PC-3 (cell line): ENCODE measurements around the gene CDC6. TPM values are rescaled to one million over a fixed set of nuclear protein-coding genes. Genes with fewer than 3 reads are reported as not detected.

ENCODE experiments used
- ATAC-seq: fragments of 200-7000 bp; cut with Tn5 transposase; 2 replicates; pipeline ENCODE4 v1.9.1; 2020; ENCODE audit warnings: mild to moderate bottlenecking, moderate library complexity
- BruUV-seq: library from RNA; stranded (reverse); fragments of 400-500 nt; replicated peaks from 2 replicates; lab custom pipeline; 2021; lab: Mats Ljungman, UMichigan
- CTCF ChIA-PET: fragments of 300-600 bp; sonication (Branson Sonifier 250); formaldehyde crosslinking; loops from one replicate; lab custom pipeline; 2022; ENCODE audit warnings: antibody characterized with exemption; lab: Charles Lee
- POLR2A ChIA-PET: fragments of 300-600 bp; sonication (Branson Sonifier 250); formaldehyde crosslinking; loops from one replicate; lab custom pipeline; 2022; ENCODE audit warnings: antibody characterized with exemption; ENCODE audit not compliant: unreplicated experiment; lab: Charles Lee
- DNase-seq: peaks from one replicate; pipeline ENCODE4 v3.0.0-alpha.2; 2015
- H2AFZ ChIP-seq: fragments of 300-600 bp; sonication (generic); 2 replicates; pipeline ENCODE4 v1.6.0; 2016; ENCODE audit warnings: antibody characterized with exemption, low read length
- H3F3A ChIP-seq: fragments of 300-600 bp; sonication (generic); one replicate; pipeline ENCODE4 v1.6.0; 2017; ENCODE audit warnings: antibody characterized with exemption, low read length, control low read depth, mild to moderate bottlenecking; ENCODE audit not compliant: unreplicated experiment
- H3K27ac ChIP-seq: fragments of 300-600 bp; sonication (generic); 2 replicates; pipeline ENCODE4 v1.5.1; 2016; ENCODE audit warnings: mild to moderate bottlenecking, low read length
- H3K27me3 ChIP-seq: fragments of 300-600 bp; sonication (generic); 2 replicates; pipeline ENCODE4 v1.6.1; 2016; ENCODE audit warnings: low read length, mixed read lengths
- H3K36me3 ChIP-seq: fragments of 300-600 bp; sonication (generic); 2 replicates; pipeline ENCODE4 v1.6.1; 2016; ENCODE audit warnings: low read depth, mixed run types, low read length, mixed read lengths
- H3K4me1 ChIP-seq: fragments of 300-600 bp; sonication (generic); 2 replicates; pipeline ENCODE4 v1.5.1; 2016; ENCODE audit warnings: low read length; ENCODE audit not compliant: insufficient read depth
- H3K4me2 ChIP-seq: fragments of 300-600 bp; sonication (generic); 2 replicates; pipeline ENCODE4 v1.6.0; 2016; ENCODE audit warnings: low read length
- H3K4me3 ChIP-seq: fragments of 300-600 bp; sonication (generic); 2 replicates; pipeline ENCODE4 v1.5.1; 2016; ENCODE audit warnings: mild to moderate bottlenecking, low read length, mixed read lengths
- H3K79me2 ChIP-seq: fragments of 300-600 bp; sonication (generic); 2 replicates; pipeline ENCODE4 v1.6.1; 2017; ENCODE audit warnings: low read length, mixed read lengths
- H3K9ac ChIP-seq: fragments of 300-600 bp; sonication (generic); 2 replicates; pipeline ENCODE4 v1.6.0; 2016; ENCODE audit warnings: mild to moderate bottlenecking, low read length
- H3K9me2 ChIP-seq: fragments of 300-600 bp; sonication (generic); replicated peaks from 2 replicates; pipeline ENCODE4 v1.6.1; 2016; ENCODE audit warnings: mixed run types, low read length, mixed read lengths
- H3K9me3 ChIP-seq: fragments of 300-600 bp; sonication (generic); 2 replicates; pipeline ENCODE4 v1.6.1; 2016; ENCODE audit warnings: low read length, mixed read lengths
- H4K20me1 ChIP-seq: fragments of 300-600 bp; sonication (generic); 2 replicates; pipeline ENCODE4 v1.6.1; 2016; ENCODE audit warnings: low read length, mixed read lengths
- EZH2 ChIP-seq: fragments of 300-600 bp; sonication (generic); IDR thresholded peaks from one replicate; pipeline ENCODE4 v1.6.1; 2017; ENCODE audit warnings: antibody characterized with exemption, mild to moderate bottlenecking, low read length; ENCODE audit not compliant: unreplicated experiment
- EZH2phosphoT487 ChIP-seq: fragments of 300-600 bp; sonication (generic); IDR thresholded peaks from 2 replicates; pipeline ENCODE4 v1.6.1; 2018; ENCODE audit warnings: mild to moderate bottlenecking, antibody characterized with exemption, low read length, borderline replicate concordance
- intact Hi-C: fragments of 100-400 bp; cut with micrococcal nuclease; formaldehyde crosslinking; loops from 2 replicates; pipeline ENCODE4 v1.9.0; 2023
- total RNA-seq: library from RNA; depleted of rRNA; stranded (reverse); fragments of >200 nt; gene quantifications from 2 replicates; pipeline ENCODE4 v1.2.3, GENCODE V29; 2014
- TF ChIP-seq, protein P1 (sequence below): fragments of 300-600 bp; sonication (generic); conservative IDR thresholded peaks from 2 replicates; pipeline ENCODE4 v1.5.1; 2017; ENCODE audit warnings: antibody characterized with exemption, low read depth, mild to moderate bottlenecking, low read length

Gene CDC6
- total RNA-seq, 1 experiment from 2014 or later, result 48.9 TPM

DNA sequence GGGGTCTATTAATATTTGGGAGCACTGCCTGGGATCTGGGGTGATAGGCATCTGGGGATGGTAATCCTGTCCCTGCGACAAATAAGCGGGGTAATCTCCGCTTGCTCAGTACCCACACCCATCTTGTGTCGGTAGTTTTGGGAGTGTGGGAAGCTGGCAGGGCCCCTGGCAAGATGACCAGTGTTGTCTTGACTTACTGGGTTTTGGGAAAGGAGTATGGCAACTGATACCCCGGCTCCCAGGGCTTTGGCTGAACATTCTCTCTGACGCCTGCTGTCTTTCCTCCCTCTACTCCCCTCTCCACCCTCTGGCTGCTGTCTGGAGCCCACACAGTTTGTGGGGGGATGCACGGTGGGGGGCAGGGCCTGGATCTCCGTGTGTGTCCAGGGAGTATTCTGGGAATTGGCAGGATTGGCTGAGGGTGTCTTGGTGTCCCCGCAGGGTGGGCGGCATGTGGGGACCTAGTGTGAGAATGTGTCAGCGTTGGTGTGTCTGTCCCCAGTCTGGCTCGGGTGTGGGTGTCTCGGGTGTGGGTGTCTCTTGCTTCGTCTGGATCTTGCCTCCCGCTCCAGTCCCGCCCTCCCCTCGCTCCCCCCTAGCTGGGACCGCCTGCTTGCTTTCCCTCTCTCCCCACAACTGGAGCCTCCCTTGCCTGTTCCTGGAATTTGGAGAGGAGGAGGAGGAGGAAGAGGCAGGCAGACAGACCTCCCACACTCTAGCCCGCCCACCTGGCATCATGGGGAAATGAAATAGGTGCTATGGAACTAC, 33.3 kb downstream of the CDC6 start:
- intact Hi-C loops, result no loop called here
- H3K4me3 ChIP-seq, result peak overlapping the region; percentile 99; the same call in 1 of the 2 replicates
- H3K9me2 ChIP-seq, result no peaks in the 10 kb centered on the region
- peaks cover 80% of the 10 kb centered on the region for H3K79me2 ChIP-seq
- no peaks in the 10 kb centered on the region for H3K27me3 ChIP-seq
- peaks cover 10% of the 10 kb centered on the region; the same call in 1 of the 2 replicates for H4K20me1 ChIP-seq
- H2AFZ ChIP-seq, result no peak overlapping the region
- no peak for TF ChIP-seq EZH2
- TF ChIP-seq, protein P1, sequence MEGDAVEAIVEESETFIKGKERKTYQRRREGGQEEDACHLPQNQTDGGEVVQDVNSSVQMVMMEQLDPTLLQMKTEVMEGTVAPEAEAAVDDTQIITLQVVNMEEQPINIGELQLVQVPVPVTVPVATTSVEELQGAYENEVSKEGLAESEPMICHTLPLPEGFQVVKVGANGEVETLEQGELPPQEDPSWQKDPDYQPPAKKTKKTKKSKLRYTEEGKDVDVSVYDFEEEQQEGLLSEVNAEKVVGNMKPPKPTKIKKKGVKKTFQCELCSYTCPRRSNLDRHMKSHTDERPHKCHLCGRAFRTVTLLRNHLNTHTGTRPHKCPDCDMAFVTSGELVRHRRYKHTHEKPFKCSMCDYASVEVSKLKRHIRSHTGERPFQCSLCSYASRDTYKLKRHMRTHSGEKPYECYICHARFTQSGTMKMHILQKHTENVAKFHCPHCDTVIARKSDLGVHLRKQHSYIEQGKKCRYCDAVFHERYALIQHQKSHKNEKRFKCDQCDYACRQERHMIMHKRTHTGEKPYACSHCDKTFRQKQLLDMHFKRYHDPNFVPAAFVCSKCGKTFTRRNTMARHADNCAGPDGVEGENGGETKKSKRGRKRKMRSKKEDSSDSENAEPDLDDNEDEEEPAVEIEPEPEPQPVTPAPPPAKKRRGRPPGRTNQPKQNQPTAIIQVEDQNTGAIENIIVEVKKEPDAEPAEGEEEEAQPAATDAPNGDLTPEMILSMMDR, result no peak
- TF ChIP-seq EZH2phosphoT487, result no peak
- H3K9me3 ChIP-seq, result no peaks in the 10 kb centered on the region
- H3K36me3 ChIP-seq, result no peaks in the 10 kb centered on the region
- no peak overlapping the region for H3K9ac ChIP-seq
- no peaks in the 10 kb centered on the region for H3F3A ChIP-seq
- DNase-seq (no peak), ATAC-seq (no peak)
- CTCF ChIA-PET, result no interaction called here
- H3K27ac ChIP-seq, result no peak overlapping the region
- H3K4me2 ChIP-seq, result peak overlapping the region; percentile 93
- peaks cover 58% of the 10 kb centered on the region for H3K4me1 ChIP-seq
- no TSS peak for BruUV-seq
- POLR2A ChIA-PET, result no interaction called here

DNA sequence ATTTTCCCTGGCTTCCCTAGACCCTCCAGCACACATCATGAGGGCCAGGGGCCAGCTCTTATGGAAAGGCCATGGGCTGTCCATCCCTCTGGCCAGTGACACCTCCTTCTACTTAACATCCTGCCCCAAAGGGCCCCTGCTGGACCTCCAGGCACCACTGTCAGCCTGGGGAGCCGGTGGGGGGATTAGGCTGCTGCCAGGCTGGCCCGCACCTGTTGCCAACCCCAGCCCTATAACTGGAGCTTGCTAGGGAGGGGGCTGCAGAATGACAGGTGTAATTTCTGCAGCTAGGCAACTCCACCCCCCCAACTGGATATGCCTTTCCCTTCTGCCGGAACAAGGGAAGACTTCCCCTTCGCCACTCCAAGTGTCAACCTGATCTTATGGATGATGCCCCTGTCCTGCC, 33.8 kb downstream of the CDC6 start:
- Histone ChIP-seq H2AFZ (no peak overlapping the region), H3K4me1 (peaks cover 52% of the 10 kb centered on the region), H3K9ac (peak overlapping the region; percentile 62), H3K27ac (peak overlapping the region; percentile 84; the same call in 1 of the 2 replicates), H3F3A (no peaks in the 10 kb centered on the region), H4K20me1 (peaks cover 10% of the 10 kb centered on the region; the same call in 1 of the 2 replicates), H3K4me2 (peak overlapping the region; percentile 77), H3K4me3 (peak overlapping the region; percentile 53), H3K36me3 (no peaks in the 10 kb centered on the region), H3K9me2 (no peaks in the 10 kb centered on the region), H3K27me3 (no peaks in the 10 kb centered on the region), H3K9me3 (no peaks in the 10 kb centered on the region), H3K79me2 (peaks cover 86% of the 10 kb centered on the region)
- ATAC-seq (no peak), DNase-seq (no peak)
- ChIA-PET POLR2A (interaction anchor here (0.6 kb wide), 1 partner anchor 37 kb away, joined by 3 read pairs; no protein-coding TSS in a partner anchor), CTCF (no interaction called here)
- TF ChIP-seq EZH2phosphoT487 (no peak), EZH2 (no peak)
- TF ChIP-seq, protein P1, result no peak
- intact Hi-C loops, result no loop called here
- BruUV-seq, result no TSS peak

DNA sequence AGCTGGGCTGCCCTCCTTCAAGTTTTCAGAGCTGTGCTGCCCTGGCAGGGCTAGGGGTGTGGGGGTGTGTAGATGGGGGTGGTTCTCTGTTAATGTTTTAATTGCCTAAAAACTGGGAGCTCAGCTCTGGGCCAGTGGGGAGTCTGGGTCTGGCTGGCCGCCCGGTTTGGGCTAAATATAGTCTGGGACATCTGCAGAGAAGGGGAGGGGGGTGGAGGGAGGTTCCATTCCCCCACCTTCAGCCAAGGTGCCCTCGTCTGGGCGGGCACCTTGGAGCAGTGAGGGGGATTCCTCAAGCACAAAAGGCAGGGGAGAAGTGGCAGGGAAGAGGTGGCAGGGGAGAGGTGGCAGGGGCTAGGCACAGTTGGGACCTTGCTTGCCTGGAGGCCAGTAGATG, 34.3 kb downstream of the CDC6 start:
- ChIA-PET CTCF (no interaction called here), POLR2A (interaction anchor here (0.6 kb wide), 1 partner anchor 36 kb away, joined by 3 read pairs; no protein-coding TSS in a partner anchor)
- TF ChIP-seq EZH2phosphoT487 (no peak), EZH2 (no peak)
- TF ChIP-seq, protein P1, result no peak
- H3K27me3 ChIP-seq, result no peaks in the 10 kb centered on the region
- no peaks in the 10 kb centered on the region for H3K9me3 ChIP-seq
- peak overlapping the region; percentile 53 for H3K4me3 ChIP-seq
- intact Hi-C loops, result no loop called here
- H2AFZ ChIP-seq, result no peak overlapping the region
- peak overlapping the region; percentile 77 for H3K4me2 ChIP-seq
- H3K9ac ChIP-seq, result peak overlapping the region; percentile 62
- H3K27ac ChIP-seq, result peak overlapping the region; percentile 84
- no peaks in the 10 kb centered on the region for H3F3A ChIP-seq
- no TSS peak for BruUV-seq
- ATAC-seq (no peak), DNase-seq (no peak)
- H3K9me2 ChIP-seq, result no peaks in the 10 kb centered on the region
- H4K20me1 ChIP-seq, result peaks cover 10% of the 10 kb centered on the region; the same call in 1 of the 2 replicates
- peaks cover 90% of the 10 kb centered on the region for H3K79me2 ChIP-seq
- no peaks in the 10 kb centered on the region for H3K36me3 ChIP-seq
- peaks cover 49% of the 10 kb centered on the region for H3K4me1 ChIP-seq
